RWPE1 (cell line): ENCODE data around the gene P2RX6.

ENCODE experiments used
- CTCF ChIA-PET: fragments of 350-600 bp; sonication (Branson Sonifier 250); formaldehyde crosslinking; extraction: SDS; loops from one replicate; lab custom pipeline; 2021; lab: Yijun Ruan, JAX
- POLR2A ChIA-PET: fragments of 400-600 bp; formaldehyde crosslinking; extraction: SDS; loops from one replicate; lab custom pipeline; 2020; ENCODE audit warnings: antibody characterized with exemption; ENCODE audit not compliant: low non-redundant PET; lab: Yijun Ruan, JAX
- DNase-seq: peaks from one replicate; pipeline ENCODE4 v3.0.0; 2012; ENCODE audit warnings: low spot score
- H3K27ac ChIP-seq: fragments of 450-650 bp; 2 replicates; pipeline ENCODE4 v1.5.1; 2017
- CTCF ChIP-seq: fragments of 450-650 bp; conservative IDR thresholded peaks from 2 replicates; pipeline ENCODE4 v1.5.1; 2017; ENCODE audit warnings: low read depth, mild to moderate bottlenecking

P2RX6 gene

GRCh38 chr22:20993304-20994127, 21.4 kb upstream of the P2RX6 start:
- H3K27ac ChIP-seq, result peak overlapping the region; percentile 7; the same call in 1 of the 2 replicates
- no peak for DNase-seq
- ChIA-PET POLR2A (no interaction called here), CTCF (no interaction called here)
- TF ChIP-seq CTCF, result no peak

- no peak for DNase-seq
- POLR2A ChIA-PET, result no interaction called here
- no peak for TF ChIP-seq CTCF
- H3K27ac ChIP-seq, result no peak overlapping the region
- CTCF ChIA-PET, result no interaction called here
Measured at GRCh38 chr22:20994128-20994901, 20.6 kb upstream of the P2RX6 start.

- DNase-seq, result no peak
- CTCF ChIA-PET, result no interaction called here
- POLR2A ChIA-PET, result no interaction called here
- TF ChIP-seq CTCF, result no peak
- H3K27ac ChIP-seq, result no peak overlapping the region
Measured at GRCh38 chr22:20994902-20995241, 20.1 kb upstream of the P2RX6 start.

- no peak for DNase-seq
- POLR2A ChIA-PET, result no interaction called here
- H3K27ac ChIP-seq, result peak overlapping the region; percentile 99
- no peak for TF ChIP-seq CTCF
- CTCF ChIA-PET, result no interaction called here
Measured at GRCh38 chr22:20995329-20996030, 19.5 kb upstream of the P2RX6 start.

- ChIA-PET CTCF (no interaction called here), POLR2A (interaction anchor here (0.7 kb wide), 1 partner anchor 211 kb away, joined by 3 read pairs; no protein-coding TSS in a partner anchor)
- peak overlapping the region; percentile 99 for H3K27ac ChIP-seq
- TF ChIP-seq CTCF, result no peak
- DNase-seq, result no peak
Measured at GRCh38 chr22:20996031-20996410, 18.9 kb upstream of the P2RX6 start.
